HL-60/S4 (cell line): ENCODE results near the gene IFNA16.
"Not testable (repeated sequence)": the region's sequence is repeated elsewhere in the genome, so short reads cannot be mapped to it uniquely, and the experiment has no call there.

ENCODE experiments used
- in situ Hi-C: fragments of 300-500 bp; cut with MboI; formaldehyde crosslinking; loops from 2 replicates; pipeline ENCODE4 v1.14.3; 2022; ENCODE audit warnings: low sequenced_read_pairs

Gene IFNA16

GRCh38 chr9:21217211-21217610 is at the start of gene IFNA16:
Gene IFNA16 (minus strand): TSS chr9:21217311. CDS start chr9:21217305, 6 bp downstream.
- in situ Hi-C loops = not testable (repeated sequence)

GRCh38 chr9:21265421-21266189 is 48.5 kb upstream of the IFNA16 start:
- in situ Hi-C loops = no loop called here

- in situ Hi-C loops = no loop called here
Measured at GRCh38 chr9:21255538-21256212, 38.6 kb upstream of the IFNA16 start.

- in situ Hi-C loops = no loop called here
Measured at GRCh38 chr9:21252721-21253547, 35.8 kb upstream of the IFNA16 start.

GRCh38 chr9:21251638-21252037 is 34.5 kb upstream of the IFNA16 start:
- in situ Hi-C loops = no loop called here

- in situ Hi-C loops = no loop called here
Measured at GRCh38 chr9:21251190-21251589, 34.1 kb upstream of the IFNA16 start.

GRCh38 chr9:21244836-21245235 is 27.7 kb upstream of the IFNA16 start:
- in situ Hi-C loops = no loop called here

GRCh38 chr9:21239911-21240310 is 22.8 kb upstream of the IFNA16 start, which contains the start of gene IFNA14:
Gene IFNA14 (minus strand): TSS chr9:21240005. CDS start chr9:21239935, 70 bp downstream.
- in situ Hi-C loops = no loop called here

GRCh38 chr9:21236360-21236714 is 19.2 kb upstream of the IFNA16 start:
- in situ Hi-C loops = not testable (repeated sequence)

- in situ Hi-C loops = not testable (repeated sequence)
Measured at GRCh38 chr9:21235468-21236359, 18.6 kb upstream of the IFNA16 start.

GRCh38 chr9:21234153-21234687 is 17.1 kb upstream of the IFNA16 start:
- in situ Hi-C loops = no loop called here

GRCh38 chr9:21233258-21233657 is 16.1 kb upstream of the IFNA16 start:
- in situ Hi-C loops = no loop called here

- in situ Hi-C loops = no loop called here
Measured at GRCh38 chr9:21228122-21228521, 11.0 kb upstream of the IFNA16 start, which contains the start of gene IFNA17. Gene IFNA17 (minus strand): TSS chr9:21228222. CDS start chr9:21228173, 49 bp downstream.

- in situ Hi-C loops = not testable (repeated sequence)
Measured at GRCh38 chr9:21213411-21214326, 3.4 kb downstream of the IFNA16 start.

- in situ Hi-C loops = not testable (repeated sequence)
Measured at GRCh38 chr9:21212160-21212559, 5.0 kb downstream of the IFNA16 start.

- in situ Hi-C loops = not testable (repeated sequence)
Measured at GRCh38 chr9:21210782-21211181, 6.3 kb downstream of the IFNA16 start.

GRCh38 chr9:21210311-21210710 is 6.8 kb downstream of the IFNA16 start:
- in situ Hi-C loops = no loop called here

GRCh38 chr9:21207043-21207442 is 10.1 kb downstream of the IFNA16 start, which contains the start of gene IFNA10:
Gene IFNA10 (minus strand): TSS chr9:21207143. CDS start chr9:21207097, 46 bp downstream.
- in situ Hi-C loops = not testable (repeated sequence)

GRCh38 chr9:21205204-21205603 is 11.9 kb downstream of the IFNA16 start:
- in situ Hi-C loops = no loop called here
